HG03432 (cell line): ENCODE data around the gene LRRFIP1.
"Not testable (repeated sequence)": the region's sequence is repeated elsewhere in the genome, so short reads cannot be mapped to it uniquely, and the experiment has no call there.

Source experiments
- ATAC-seq: cut with Tn5 transposase; IDR thresholded peaks from one replicate; pipeline ENCODE4 v1.9.1; 2021; ENCODE audit warnings: mild to moderate bottlenecking, moderate library complexity; ENCODE audit not compliant: unreplicated experiment

The LRRFIP1 gene

GRCh38 chr2:237627441-237628246 is at the start of gene LRRFIP1:
Gene LRRFIP1, plus strand, starts transcription at chr2:237627587. Its CDS starts 58 bp downstream, at chr2:237627645.
- ATAC-seq, result no peak

GRCh38 chr2:237577956-237578870 is 49.2 kb upstream of the LRRFIP1 start:
- ATAC-seq, result no peak

GRCh38 chr2:237581326-237581725 is 46.1 kb upstream of the LRRFIP1 start:
- ATAC-seq, result no peak

- peak; percentile 55 for ATAC-seq
Measured at GRCh38 chr2:237581751-237582746, 45.3 kb upstream of the LRRFIP1 start.

GRCh38 chr2:237583385-237584295 is 43.7 kb upstream of the LRRFIP1 start:
- no peak for ATAC-seq

GRCh38 chr2:237585590-237586221 is 41.7 kb upstream of the LRRFIP1 start:
- no peak for ATAC-seq

GRCh38 chr2:237588044-237588696 is 39.2 kb upstream of the LRRFIP1 start:
- ATAC-seq, result no peak

GRCh38 chr2:237590272-237591140 is 36.9 kb upstream of the LRRFIP1 start, which contains the start of gene RAB17:
Gene RAB17, minus strand, starts transcription at chr2:237590734. Its CDS starts 4,580 bp downstream, at chr2:237586154.
- ATAC-seq, result no peak

- no peak for ATAC-seq
Measured at GRCh38 chr2:237591141-237591881, 36.1 kb upstream of the LRRFIP1 start.

GRCh38 chr2:237592425-237592980 is 34.9 kb upstream of the LRRFIP1 start:
- ATAC-seq, result no peak

- ATAC-seq, result no peak
Measured at GRCh38 chr2:237593036-237593435, 34.4 kb upstream of the LRRFIP1 start.

- no peak for ATAC-seq
Measured at GRCh38 chr2:237593596-237594320, 33.6 kb upstream of the LRRFIP1 start.

- no peak for ATAC-seq
Measured at GRCh38 chr2:237594514-237594871, 32.9 kb upstream of the LRRFIP1 start.

GRCh38 chr2:237595829-237596519 is 31.4 kb upstream of the LRRFIP1 start:
- ATAC-seq, result not testable (repeated sequence)

GRCh38 chr2:237596520-237597195 is 30.7 kb upstream of the LRRFIP1 start:
- ATAC-seq, result no peak
